Heart left ventricle (tissue), 13 donors: ENCODE measurements around the gene PNN.
"Not testable (repeated sequence)": the region's sequence is repeated elsewhere in the genome, so short reads cannot be mapped to it uniquely, and the experiment has no call there.

ENCODE experiments used
- POLR2A ChIP-seq, 2 donors: fragments of 450-650 bp; IDR thresholded peaks; one replicate each; pipeline ENCODE4 v1.6.1; 2017; ENCODE audit warnings: antibody characterized with exemption in 2 of 2, mild to moderate bottlenecking in 2 of 2, moderate library complexity in 2 of 2
- TF ChIP-seq, protein P1 (sequence below), 12 donors: fragments of 200-600 bp; sonication (generic) in 4 of 12; IDR thresholded peaks; one replicate each; pipeline versions ENCODE4 v1.5.0 to v1.8.0; 2018 to 2022; ENCODE audit warnings: antibody characterized with exemption in 12 of 12, mild to moderate bottlenecking in 5 of 12
- donor health status: ischemic (EF 13 %, LVEDD 7.1; RV severe dilation, severe dysfunction).
- donor health status: DM: no; HTN: yes; CAD: no.
- donor health status: DM: no; HTN: no; CAD: no.
- donor health status: ischemic (EF 25% LVEDD 6.9; RV normal size, moderate dysfunction).
- donor health status: ischemic (EF 25% LVEDD 5.7; RV mildly dilated, moderate dysfunction).
- donor health status: ischemic (EF 35%, LVEDD 5.7; RV mildly dilated, moderate dysfunction).
- donor health status: nonischemic (EF 11% LVEDD 7.7; RV severe dilation, severe dysfunction).
- donor health status: DM: yes; HTN: yes; CAD: no.
- donor health status: PGD.
- donor health status: ischemic (EF 29% LVEDD 5.4; RV normal size, mild dysfunction).
- donor health status: nonischemic (EF 23%, LVEDD 6.1; RV moderate dilation, normal function).

DNA sequence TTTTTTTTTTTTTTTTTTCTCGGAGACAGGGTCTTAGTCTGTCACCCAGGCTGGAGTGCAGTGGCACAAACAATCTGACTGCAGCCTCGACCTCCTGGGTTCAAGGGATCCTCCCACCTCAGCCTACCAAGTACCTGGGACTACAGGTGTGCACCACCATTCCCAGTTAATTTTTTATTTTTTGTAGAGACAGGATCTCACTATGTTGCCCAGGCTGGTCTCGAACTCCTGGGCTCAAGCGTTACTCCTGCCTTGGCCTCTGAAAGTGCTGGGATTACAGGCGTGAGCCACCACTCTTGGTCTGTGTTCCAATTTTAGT is 8.6 kb downstream of the PNN start:
- TF ChIP-seq, protein P1, sequence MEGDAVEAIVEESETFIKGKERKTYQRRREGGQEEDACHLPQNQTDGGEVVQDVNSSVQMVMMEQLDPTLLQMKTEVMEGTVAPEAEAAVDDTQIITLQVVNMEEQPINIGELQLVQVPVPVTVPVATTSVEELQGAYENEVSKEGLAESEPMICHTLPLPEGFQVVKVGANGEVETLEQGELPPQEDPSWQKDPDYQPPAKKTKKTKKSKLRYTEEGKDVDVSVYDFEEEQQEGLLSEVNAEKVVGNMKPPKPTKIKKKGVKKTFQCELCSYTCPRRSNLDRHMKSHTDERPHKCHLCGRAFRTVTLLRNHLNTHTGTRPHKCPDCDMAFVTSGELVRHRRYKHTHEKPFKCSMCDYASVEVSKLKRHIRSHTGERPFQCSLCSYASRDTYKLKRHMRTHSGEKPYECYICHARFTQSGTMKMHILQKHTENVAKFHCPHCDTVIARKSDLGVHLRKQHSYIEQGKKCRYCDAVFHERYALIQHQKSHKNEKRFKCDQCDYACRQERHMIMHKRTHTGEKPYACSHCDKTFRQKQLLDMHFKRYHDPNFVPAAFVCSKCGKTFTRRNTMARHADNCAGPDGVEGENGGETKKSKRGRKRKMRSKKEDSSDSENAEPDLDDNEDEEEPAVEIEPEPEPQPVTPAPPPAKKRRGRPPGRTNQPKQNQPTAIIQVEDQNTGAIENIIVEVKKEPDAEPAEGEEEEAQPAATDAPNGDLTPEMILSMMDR (IDR thresholded peaks at IDR 0.05): not testable (repeated sequence)
- TF ChIP-seq POLR2A (IDR thresholded peaks at IDR 0.05): not testable (repeated sequence)
